ENCODE data around the gene JPH3.

Gene JPH3

GRCh38 chr16:87647431-87648185 lies 45.3 kb downstream of the JPH3 start:
- H3K36me3 ChIP-seq (ENCODE audit: insufficient read depth, insufficient read length, low read length), result peaks cover 7% of the 10 kb centered on the region
- no peaks in the 10 kb centered on the region for H3K27me3 ChIP-seq (ENCODE audit: insufficient read depth, insufficient read length)
- peaks cover 17% of the 10 kb centered on the region for H3K4me1 ChIP-seq (ENCODE audit: insufficient read depth, insufficient read length)
- no peak for DNase-seq (ENCODE audit: low read depth, low spot score)
- H3K4me3 ChIP-seq (ENCODE audit: insufficient read length, low read depth), result no peak overlapping the region
- H3K9me3 ChIP-seq (ENCODE audit: insufficient read depth, low read length), result no peaks in the 10 kb centered on the region
- TF ChIP-seq YY1 (IDR thresholded peaks at IDR 0.05; ENCODE audit: insufficient read depth, insufficient read length), result no peak
- no peak for TF ChIP-seq SUZ12 (IDR thresholded peaks at IDR 0.05; ENCODE audit: extremely low read depth, insufficient read depth, insufficient read length)
- no peak for TF ChIP-seq ZNF274 (IDR thresholded peaks at IDR 0.05; ENCODE audit: low read depth, low read length)
- H3K9ac ChIP-seq (ENCODE audit: insufficient read length, low read depth), result no peak overlapping the region

- no peaks in the 10 kb centered on the region for H3K9me3 ChIP-seq (ENCODE audit: insufficient read depth, low read length)
- no peaks in the 10 kb centered on the region for H3K27me3 ChIP-seq (ENCODE audit: insufficient read depth, insufficient read length)
- H3K4me3 ChIP-seq (ENCODE audit: insufficient read length, low read depth), result no peak overlapping the region
- H3K4me1 ChIP-seq (ENCODE audit: insufficient read depth, insufficient read length), result peaks cover 23% of the 10 kb centered on the region
- TF ChIP-seq YY1 (IDR thresholded peaks at IDR 0.05; ENCODE audit: insufficient read depth, insufficient read length), result no peak
- peaks cover 7% of the 10 kb centered on the region for H3K36me3 ChIP-seq (ENCODE audit: insufficient read depth, insufficient read length, low read length)
- DNase-seq (ENCODE audit: low read depth, low spot score), result no peak
- H3K9ac ChIP-seq (ENCODE audit: insufficient read length, low read depth), result no peak overlapping the region
These were observed 45.9 kb downstream of the JPH3 start for GRCh38 chr16:87648236-87648635.

GRCh38 chr16:87648698-87649487 lies 46.6 kb downstream of the JPH3 start:
- Histone ChIP-seq H3K27me3 (ENCODE audit: insufficient read depth, insufficient read length) (no peaks in the 10 kb centered on the region), H3K4me1 (ENCODE audit: insufficient read depth, insufficient read length) (peaks cover 23% of the 10 kb centered on the region), H3K9ac (ENCODE audit: insufficient read length, low read depth) (no peak overlapping the region), H3K4me3 (ENCODE audit: insufficient read length, low read depth) (no peak overlapping the region), H3K9me3 (ENCODE audit: insufficient read depth, low read length) (no peaks in the 10 kb centered on the region), H3K36me3 (ENCODE audit: insufficient read depth, insufficient read length, low read length) (peaks cover 7% of the 10 kb centered on the region)
- TF ChIP-seq SUZ12 (IDR thresholded peaks at IDR 0.05; ENCODE audit: extremely low read depth, insufficient read depth, insufficient read length), result no peak
- no peak for TF ChIP-seq ZNF274 (IDR thresholded peaks at IDR 0.05; ENCODE audit: low read depth, low read length)
- TF ChIP-seq YY1 (IDR thresholded peaks at IDR 0.05; ENCODE audit: insufficient read depth, insufficient read length), result no peak
- no peak for DNase-seq (ENCODE audit: low read depth, low spot score)

- no peaks in the 10 kb centered on the region for H3K27me3 ChIP-seq (ENCODE audit: insufficient read depth, insufficient read length)
- no peak overlapping the region for H3K4me3 ChIP-seq (ENCODE audit: insufficient read length, low read depth)
- H3K9me3 ChIP-seq (ENCODE audit: insufficient read depth, low read length), result no peaks in the 10 kb centered on the region
- TF ChIP-seq SUZ12 (IDR thresholded peaks at IDR 0.05; ENCODE audit: extremely low read depth, insufficient read depth, insufficient read length), result no peak
- no peak for TF ChIP-seq YY1 (IDR thresholded peaks at IDR 0.05; ENCODE audit: insufficient read depth, insufficient read length)
- TF ChIP-seq ZNF274 (IDR thresholded peaks at IDR 0.05; ENCODE audit: low read depth, low read length), result no peak
- DNase-seq (ENCODE audit: low read depth, low spot score), result no peak
- no peaks in the 10 kb centered on the region for H3K36me3 ChIP-seq (ENCODE audit: insufficient read depth, insufficient read length, low read length)
- H3K9ac ChIP-seq (ENCODE audit: insufficient read length, low read depth), result peak overlapping the region; percentile 3
- peaks cover 33% of the 10 kb centered on the region for H3K4me1 ChIP-seq (ENCODE audit: insufficient read depth, insufficient read length)
These were observed 50.1 kb downstream of the JPH3 start for GRCh38 chr16:87652386-87652785.

- Histone ChIP-seq H3K4me1 (ENCODE audit: insufficient read depth, insufficient read length) (peaks cover 30% of the 10 kb centered on the region), H3K9me3 (ENCODE audit: insufficient read depth, low read length) (peaks cover 4% of the 10 kb centered on the region; the same call in 1 of the 2 replicates), H3K36me3 (ENCODE audit: insufficient read depth, insufficient read length, low read length) (no peaks in the 10 kb centered on the region), H3K4me3 (ENCODE audit: insufficient read length, low read depth) (no peak overlapping the region), H3K9ac (ENCODE audit: insufficient read length, low read depth) (peak overlapping the region; percentile 3), H3K27me3 (ENCODE audit: insufficient read depth, insufficient read length) (no peaks in the 10 kb centered on the region)
- TF ChIP-seq ZNF274 (IDR thresholded peaks at IDR 0.05; ENCODE audit: low read depth, low read length) (no peak), YY1 (IDR thresholded peaks at IDR 0.05; ENCODE audit: insufficient read depth, insufficient read length) (no peak), SUZ12 (IDR thresholded peaks at IDR 0.05; ENCODE audit: extremely low read depth, insufficient read depth, insufficient read length) (no peak)
- no peak for DNase-seq (ENCODE audit: low read depth, low spot score)
These were observed 50.5 kb downstream of the JPH3 start for GRCh38 chr16:87652799-87653198.

GRCh38 chr16:87653234-87653633 lies 50.9 kb downstream of the JPH3 start:
- DNase-seq (ENCODE audit: low read depth, low spot score), result no peak
- no peaks in the 10 kb centered on the region for H3K36me3 ChIP-seq (ENCODE audit: insufficient read depth, insufficient read length, low read length)
- H3K9ac ChIP-seq (ENCODE audit: insufficient read length, low read depth), result peak overlapping the region; percentile 3
- peaks cover 30% of the 10 kb centered on the region for H3K4me1 ChIP-seq (ENCODE audit: insufficient read depth, insufficient read length)
- peaks cover 6% of the 10 kb centered on the region; the same call in 1 of the 2 replicates for H3K9me3 ChIP-seq (ENCODE audit: insufficient read depth, low read length)
- H3K4me3 ChIP-seq (ENCODE audit: insufficient read length, low read depth), result no peak overlapping the region
- TF ChIP-seq YY1 (IDR thresholded peaks at IDR 0.05; ENCODE audit: insufficient read depth, insufficient read length), result no peak
- no peak for TF ChIP-seq SUZ12 (IDR thresholded peaks at IDR 0.05; ENCODE audit: extremely low read depth, insufficient read depth, insufficient read length)
- no peak for TF ChIP-seq ZNF274 (IDR thresholded peaks at IDR 0.05; ENCODE audit: low read depth, low read length)
- no peaks in the 10 kb centered on the region for H3K27me3 ChIP-seq (ENCODE audit: insufficient read depth, insufficient read length)

- Histone ChIP-seq H3K36me3 (ENCODE audit: insufficient read depth, insufficient read length, low read length) (no peaks in the 10 kb centered on the region), H3K27me3 (ENCODE audit: insufficient read depth, insufficient read length) (no peaks in the 10 kb centered on the region), H3K9ac (ENCODE audit: insufficient read length, low read depth) (no peak overlapping the region), H3K4me3 (ENCODE audit: insufficient read length, low read depth) (no peak overlapping the region), H3K4me1 (ENCODE audit: insufficient read depth, insufficient read length) (peaks cover 25% of the 10 kb centered on the region), H3K9me3 (ENCODE audit: insufficient read depth, low read length) (peaks cover 6% of the 10 kb centered on the region; the same call in 1 of the 2 replicates)
- no peak for TF ChIP-seq YY1 (IDR thresholded peaks at IDR 0.05; ENCODE audit: insufficient read depth, insufficient read length)
- TF ChIP-seq ZNF274 (IDR thresholded peaks at IDR 0.05; ENCODE audit: low read depth, low read length), result no peak
- no peak for TF ChIP-seq SUZ12 (IDR thresholded peaks at IDR 0.05; ENCODE audit: extremely low read depth, insufficient read depth, insufficient read length)
- no peak for DNase-seq (ENCODE audit: low read depth, low spot score)
These were observed 52.5 kb downstream of the JPH3 start for GRCh38 chr16:87654826-87655225.
